ENCODE results near the gene TARS2.

The TARS2 gene

GRCh38 chr1:150507912-150508864 is 21.0 kb downstream of the TARS2 start, which contains the start of gene ECM1:
Gene ECM1 (plus strand): TSS chr1:150508109. CDS start chr1:150508210, 101 bp downstream.
- in situ Hi-C loops (cut with MboI; ENCODE audit: low sequenced_read_pairs) = no loop called here

DNA sequence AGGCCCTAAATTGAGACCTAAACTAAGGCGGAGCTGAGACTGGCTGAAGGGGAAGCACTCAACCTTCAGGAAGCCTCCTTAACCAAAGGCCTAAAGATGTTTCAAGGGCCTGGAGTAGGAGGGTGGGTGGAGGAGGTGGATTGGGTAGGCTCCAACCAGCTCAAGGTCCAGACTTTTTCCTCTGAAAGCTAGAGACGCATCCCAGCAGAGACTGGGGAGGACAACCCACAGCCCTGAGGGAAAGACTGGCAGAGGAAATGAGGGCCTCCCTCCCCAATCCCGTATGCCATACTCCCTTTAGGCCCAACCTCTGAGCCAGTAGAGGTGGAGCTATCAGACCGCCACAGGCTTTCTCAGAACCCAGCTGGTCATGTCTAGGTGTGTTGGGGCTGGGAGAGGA is 21.8 kb downstream of the TARS2 start:
- in situ Hi-C loops (cut with MboI; ENCODE audit: low sequenced_read_pairs) = no loop called here

DNA sequence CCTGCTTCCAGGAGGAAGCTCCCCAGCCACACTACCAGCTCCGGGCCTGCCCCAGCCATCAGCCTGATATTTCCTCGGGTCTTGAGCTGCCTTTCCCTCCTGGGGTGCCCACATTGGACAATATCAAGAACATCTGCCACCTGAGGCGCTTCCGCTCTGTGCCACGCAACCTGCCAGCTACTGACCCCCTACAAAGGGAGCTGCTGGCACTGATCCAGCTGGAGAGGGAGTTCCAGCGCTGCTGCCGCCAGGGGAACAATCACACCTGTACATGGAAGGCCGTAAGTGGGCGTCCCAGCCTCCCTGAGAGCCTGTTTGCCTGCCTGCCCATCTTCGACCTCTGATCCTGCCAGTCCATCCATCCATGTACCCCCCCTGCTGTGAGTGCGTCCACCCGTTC is 24.3 kb downstream of the TARS2 start:
- in situ Hi-C loops (cut with MboI; ENCODE audit: low sequenced_read_pairs) = no loop called here

DNA sequence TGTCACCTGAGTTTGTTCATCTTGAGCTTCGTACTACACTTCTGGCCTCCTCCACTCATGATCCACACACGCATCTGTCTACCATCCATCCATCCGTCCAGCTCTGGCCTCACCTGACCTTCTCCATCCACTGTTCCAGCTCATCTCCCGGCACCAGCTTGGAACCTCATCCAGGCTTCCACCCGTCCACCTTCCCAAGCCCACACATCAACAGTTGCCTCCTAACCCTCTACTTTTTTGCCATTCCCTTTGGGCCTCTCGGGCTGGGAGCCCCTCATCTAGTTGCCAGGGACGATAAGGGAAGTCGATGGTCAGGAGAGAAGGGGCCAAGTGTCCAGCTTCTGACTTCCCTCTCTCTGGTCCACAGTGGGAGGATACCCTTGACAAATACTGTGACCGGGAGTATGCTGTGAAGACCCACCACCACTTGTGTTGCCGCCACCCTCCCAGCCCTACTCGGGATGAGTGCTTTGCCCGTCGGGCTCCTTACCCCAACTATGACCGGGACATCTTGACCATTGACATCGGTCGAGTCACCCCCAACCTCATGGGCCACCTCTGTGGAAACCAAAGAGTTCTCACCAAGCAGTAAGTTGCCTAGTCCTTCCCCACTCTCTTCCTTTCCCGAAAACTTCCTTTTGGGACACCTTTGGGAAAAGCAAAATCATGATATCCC is 24.9 kb downstream of the TARS2 start:
- in situ Hi-C loops (cut with MboI; ENCODE audit: low sequenced_read_pairs) = no loop called here

DNA sequence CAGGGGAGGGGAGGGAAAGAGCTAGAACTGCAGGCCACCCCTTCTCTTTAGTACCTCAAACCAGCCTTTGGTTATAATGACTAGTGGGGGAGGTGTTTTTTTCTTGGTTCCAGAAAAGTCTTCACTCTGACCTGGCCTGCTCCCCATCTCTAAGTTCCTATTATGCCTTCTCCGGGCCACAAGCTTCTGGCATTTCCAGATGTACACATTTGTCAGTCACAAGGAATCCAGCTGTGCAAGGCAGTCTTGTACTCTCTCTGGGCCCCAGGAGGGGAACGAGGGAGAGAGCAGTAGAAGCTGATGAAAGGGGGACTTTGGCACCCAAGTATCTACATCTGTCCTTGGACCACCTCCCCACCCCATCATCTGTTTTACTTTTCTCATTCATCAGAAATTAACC is 25.6 kb downstream of the TARS2 start:
- in situ Hi-C loops (cut with MboI; ENCODE audit: low sequenced_read_pairs) = no loop called here

GRCh38 chr1:150513351-150513791 is 26.2 kb downstream of the TARS2 start:
- in situ Hi-C loops (cut with MboI; ENCODE audit: low sequenced_read_pairs) = no loop called here

- in situ Hi-C loops (cut with MboI; ENCODE audit: low sequenced_read_pairs) = no loop called here
Measured at GRCh38 chr1:150514260-150514659, 27.0 kb downstream of the TARS2 start.

DNA sequence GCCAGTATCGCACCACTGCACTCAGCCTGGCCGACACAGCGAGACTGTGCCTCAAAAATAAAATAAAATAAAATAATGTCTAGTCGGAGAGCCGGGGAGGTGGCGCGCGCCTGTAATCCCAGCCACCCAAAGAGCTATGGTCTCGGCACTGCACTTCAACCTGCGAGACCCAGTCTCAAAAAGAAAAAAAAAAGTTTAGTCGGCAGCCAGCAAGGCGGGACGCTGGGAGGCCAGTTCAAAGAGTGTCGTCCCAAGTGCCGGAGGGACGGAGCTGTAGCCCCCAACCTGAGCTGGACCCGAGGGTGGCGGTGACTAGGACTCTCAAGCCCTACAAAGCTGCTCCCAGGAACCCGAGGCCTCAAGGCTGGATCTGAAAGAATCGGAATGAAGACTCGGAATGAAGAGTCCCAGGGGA is 27.7 kb downstream of the TARS2 start:
- in situ Hi-C loops (cut with MboI; ENCODE audit: low sequenced_read_pairs) = no loop called here

GRCh38 chr1:150515328-150516049 is 28.3 kb downstream of the TARS2 start, which contains the start of gene FALEC:
Gene FALEC (plus strand): TSS chr1:150515752.
- in situ Hi-C loops (cut with MboI; ENCODE audit: low sequenced_read_pairs) = no loop called here

- in situ Hi-C loops (cut with MboI; ENCODE audit: low sequenced_read_pairs) = no loop called here
Measured at GRCh38 chr1:150516050-150516591, 28.9 kb downstream of the TARS2 start.

DNA sequence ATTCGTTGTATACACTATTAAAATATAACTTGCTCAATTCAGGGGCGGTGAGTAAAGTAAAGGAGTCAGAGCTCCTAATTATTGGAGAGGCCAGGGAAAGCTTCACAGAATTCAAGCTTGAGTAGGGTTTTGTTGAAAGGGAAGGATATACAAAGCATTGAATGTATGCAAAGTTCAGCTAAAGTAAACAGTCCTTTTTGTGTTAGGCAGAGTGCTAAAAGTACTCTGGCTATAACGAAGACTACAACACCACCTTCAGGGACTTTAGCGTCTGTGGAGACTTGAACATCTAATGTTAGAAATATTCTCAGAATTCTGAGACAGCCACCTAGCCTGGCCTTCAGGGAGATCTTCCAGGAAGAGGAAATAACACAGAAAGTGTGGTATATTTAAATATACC is 29.4 kb downstream of the TARS2 start:
- in situ Hi-C loops (cut with MboI; ENCODE audit: low sequenced_read_pairs) = no loop called here

GRCh38 chr1:150521196-150521968 is 34.2 kb downstream of the TARS2 start:
- in situ Hi-C loops (cut with MboI; ENCODE audit: low sequenced_read_pairs) = no loop called here

DNA sequence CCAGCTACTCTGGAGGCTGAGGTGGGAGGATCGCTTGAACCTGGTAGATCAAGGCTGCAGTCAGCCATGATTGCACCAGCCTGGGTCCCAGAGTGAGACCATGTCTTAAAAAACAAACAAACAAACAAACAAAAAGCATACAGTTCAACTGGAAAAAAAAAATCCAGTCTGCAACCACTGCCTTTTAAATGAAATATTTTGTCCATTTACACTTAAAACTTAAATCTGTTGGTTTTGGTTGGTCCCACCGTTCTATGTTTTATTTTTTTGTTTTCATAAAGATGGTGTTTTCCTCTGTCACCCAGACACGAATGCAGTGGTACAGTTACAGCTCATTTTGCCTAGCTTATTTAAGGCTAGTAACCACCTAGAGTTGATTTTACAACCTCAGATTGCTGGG is 38.1 kb downstream of the TARS2 start:
- in situ Hi-C loops (cut with MboI; ENCODE audit: low sequenced_read_pairs) = loop anchor here (25.0 kb wide), 1 partner anchor 263 kb away; the partner anchor contains the start of genes APH1A, C1orf54 and CA14

- in situ Hi-C loops (cut with MboI; ENCODE audit: low sequenced_read_pairs) = loop anchor here (25.0 kb wide), 1 partner anchor 266 kb away; the partner anchor contains the start of genes APH1A, C1orf54 and CA14
Measured at GRCh38 chr1:150528196-150528595, 41.0 kb downstream of the TARS2 start.

GRCh38 chr1:150529017-150529416 is 41.8 kb downstream of the TARS2 start:
- in situ Hi-C loops (cut with MboI; ENCODE audit: low sequenced_read_pairs) = loop anchor here (25.0 kb wide), 1 partner anchor 267 kb away; the partner anchor contains the start of genes APH1A, C1orf54 and CA14

DNA sequence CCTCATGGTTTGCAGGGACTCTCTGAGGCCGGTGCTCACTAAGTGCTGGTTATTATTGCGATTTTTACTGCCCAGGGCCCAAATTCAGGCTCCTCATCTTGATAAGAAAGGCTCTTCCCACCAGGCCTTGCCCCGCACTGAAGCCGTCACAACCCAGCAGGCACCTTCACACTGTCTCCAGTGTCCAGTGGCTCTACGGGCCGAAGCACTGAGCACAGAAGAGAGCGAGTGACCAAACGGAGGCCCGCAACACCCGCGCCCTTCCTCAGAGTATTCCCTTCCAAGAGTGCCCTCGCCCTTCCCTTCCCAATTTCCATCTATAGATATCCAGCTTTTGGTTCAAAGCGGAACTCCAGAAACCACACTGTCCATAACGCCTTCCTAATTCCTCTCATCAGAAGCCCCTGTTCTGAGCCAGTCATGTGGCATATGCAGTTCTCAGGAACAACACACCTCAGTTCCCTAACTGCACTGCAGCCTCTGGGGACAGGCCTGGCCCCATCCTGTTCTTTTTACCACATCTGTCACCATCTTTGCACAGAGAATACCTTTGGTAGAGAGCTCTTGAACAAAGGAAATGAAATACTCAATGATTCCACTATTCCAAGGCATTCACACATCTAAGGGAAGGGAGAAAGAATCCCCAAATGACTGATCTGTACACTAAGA is 43.4 kb downstream of the TARS2 start:
- in situ Hi-C loops (cut with MboI; ENCODE audit: low sequenced_read_pairs) = loop anchor here (25.0 kb wide), 1 partner anchor 268 kb away; the partner anchor contains the start of genes APH1A, C1orf54 and CA14

DNA sequence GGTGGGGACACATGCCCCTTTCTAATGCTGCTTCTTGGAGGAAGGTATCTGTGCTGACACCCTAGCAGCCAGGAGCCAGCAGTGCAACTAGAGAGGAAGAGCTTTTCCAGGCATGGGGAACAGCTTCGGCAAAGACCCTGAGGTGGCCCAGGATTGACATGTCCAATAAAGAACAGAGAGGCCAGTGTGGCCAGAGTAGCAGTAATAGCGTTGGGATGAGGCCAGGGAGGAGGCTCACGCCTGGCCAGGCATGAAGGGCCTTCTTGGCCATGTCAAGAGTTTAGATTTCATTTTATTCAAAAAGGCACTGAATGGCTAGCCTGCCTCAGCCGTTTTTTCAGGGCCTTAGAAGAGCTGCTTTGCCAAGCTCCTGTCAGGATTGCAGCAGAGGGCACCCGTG is 45.6 kb downstream of the TARS2 start:
- in situ Hi-C loops (cut with MboI; ENCODE audit: low sequenced_read_pairs) = loop anchor here (25.0 kb wide), 1 partner anchor 271 kb away; the partner anchor contains the start of genes APH1A, C1orf54 and CA14

DNA sequence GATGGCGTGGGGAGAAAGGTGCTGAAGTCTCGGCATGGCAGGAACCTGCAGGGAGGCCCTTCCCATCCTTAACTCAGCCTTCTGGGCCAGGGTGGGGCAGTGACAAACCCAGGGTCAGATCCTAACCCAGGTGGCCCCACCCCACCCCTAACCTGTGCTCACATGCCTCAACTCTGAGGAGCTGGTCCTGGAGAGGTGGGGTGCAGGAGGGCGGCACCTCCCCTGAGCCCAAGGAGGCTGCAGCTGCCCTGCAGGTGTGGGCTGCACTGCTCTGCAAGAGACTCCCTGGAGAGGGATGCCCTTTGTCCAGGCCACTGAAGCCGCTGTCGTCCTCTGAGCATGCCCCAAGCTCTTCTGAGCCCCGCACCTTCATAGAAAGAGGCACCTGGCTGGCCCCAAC is 46.8 kb downstream of the TARS2 start:
- in situ Hi-C loops (cut with MboI; ENCODE audit: low sequenced_read_pairs) = loop anchor here (25.0 kb wide), 1 partner anchor 272 kb away; the partner anchor contains the start of genes APH1A, C1orf54 and CA14
